GM19452 (cell line): ENCODE results near the gene TET1.
"Not testable (repeated sequence)": the region's sequence is repeated elsewhere in the genome, so short reads cannot be mapped to it uniquely, and the experiment has no call there.

Experiments
- ATAC-seq: cut with Tn5 transposase; IDR thresholded peaks from one replicate; pipeline ENCODE4 v1.9.1; 2021; ENCODE audit not compliant: unreplicated experiment

TET1 gene

DNA sequence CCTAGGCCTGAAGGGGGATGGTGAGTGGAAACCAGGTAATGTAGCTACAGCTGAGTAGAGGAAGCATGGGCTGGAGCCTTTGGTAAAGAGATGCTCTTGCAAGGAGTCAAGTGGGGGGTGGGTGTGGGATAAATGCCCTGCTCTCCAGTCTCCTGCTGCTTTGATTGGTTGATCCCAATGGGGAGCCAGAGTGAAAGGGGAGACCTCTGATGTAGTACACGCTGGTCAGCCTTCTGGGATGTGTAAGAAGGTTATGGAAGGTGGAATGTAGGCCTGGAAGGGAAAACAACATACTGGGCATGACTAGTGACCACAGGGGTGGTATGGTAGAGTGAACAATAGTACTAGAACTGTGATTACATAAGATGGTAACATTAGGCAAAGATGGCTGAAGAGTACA, 44.3 kb downstream of the TET1 start:
- ATAC-seq = no peak

- ATAC-seq = no peak
Observed at GRCh38 chr10:68606918-68607317, 46.8 kb downstream of the TET1 start.

DNA sequence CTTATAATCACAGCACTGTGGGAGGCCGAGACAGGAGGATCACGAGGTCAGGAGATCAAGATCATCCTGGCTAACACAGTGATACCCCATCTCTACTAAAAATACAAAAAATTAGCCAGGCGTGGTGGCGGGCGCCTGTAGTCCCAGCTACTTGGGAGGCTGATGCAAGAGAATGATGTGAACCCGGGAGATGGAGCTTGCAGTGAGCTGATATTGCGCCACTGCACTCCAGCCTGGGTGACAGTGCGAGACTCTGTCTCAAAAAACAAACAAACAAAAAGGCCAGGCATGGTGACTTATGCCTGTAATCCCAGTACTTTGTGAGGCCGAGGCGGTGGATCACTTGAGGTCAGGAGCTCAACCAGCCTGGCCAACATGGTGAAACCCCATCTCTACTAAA, 49.9 kb downstream of the TET1 start:
- not testable (repeated sequence) for ATAC-seq

DNA sequence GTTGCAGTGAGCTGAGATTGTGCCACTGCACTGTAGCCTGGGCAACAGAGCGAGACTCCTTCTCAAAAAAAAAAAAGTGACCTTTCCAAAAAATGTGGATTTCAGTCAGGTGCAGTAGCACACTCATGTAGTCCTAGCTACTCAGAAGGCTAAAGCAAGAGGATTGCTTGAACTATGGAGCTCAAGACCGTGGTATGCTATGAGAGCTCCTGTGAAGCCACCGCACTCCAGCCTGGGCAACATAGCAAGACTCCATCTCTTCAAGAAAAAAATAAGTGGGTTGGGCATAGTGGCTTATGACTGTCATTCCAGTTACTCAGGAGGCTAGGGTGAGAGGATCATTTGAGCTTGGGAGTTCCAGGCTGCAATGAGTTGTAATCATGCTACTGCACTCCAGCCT, 51.1 kb downstream of the TET1 start:
- ATAC-seq = no peak

- not testable (repeated sequence) for ATAC-seq
Observed at GRCh38 chr10:68613974-68614373, 53.8 kb downstream of the TET1 start.

GRCh38 chr10:68617691-68618090, 57.6 kb downstream of the TET1 start:
- ATAC-seq = not testable (repeated sequence)

- no peak for ATAC-seq
Observed at GRCh38 chr10:68618234-68618633, 58.1 kb downstream of the TET1 start.

GRCh38 chr10:68619595-68619994, 59.5 kb downstream of the TET1 start:
- no peak for ATAC-seq

- ATAC-seq = no peak
Observed at GRCh38 chr10:68625316-68625921, 65.3 kb downstream of the TET1 start.

DNA sequence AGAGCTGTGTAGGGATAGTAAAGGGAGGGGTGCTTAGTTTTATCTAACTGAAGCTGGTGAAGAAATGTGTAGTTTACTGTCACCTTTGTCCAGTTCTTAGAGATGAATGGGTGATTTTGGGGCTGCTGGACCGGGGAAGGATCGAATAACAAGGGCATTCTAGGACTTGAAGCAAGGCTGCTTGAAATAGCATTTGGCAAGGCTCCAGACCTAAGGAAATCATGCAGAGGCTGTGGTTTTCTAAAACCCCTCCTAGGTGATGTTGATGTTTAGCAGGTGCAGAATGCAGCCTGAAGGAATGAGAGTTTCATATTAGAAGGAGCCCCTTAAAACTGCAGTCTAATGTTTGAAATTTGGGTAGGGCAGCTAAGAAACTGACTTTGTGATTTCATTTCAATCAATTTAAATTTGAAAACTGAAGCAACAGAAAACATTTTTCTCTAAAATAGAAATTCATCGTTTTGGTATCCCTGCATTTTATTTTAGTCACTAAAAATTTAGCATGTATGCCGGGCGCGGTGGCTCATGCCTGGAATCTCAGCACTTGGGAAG, 68.5 kb downstream of the TET1 start:
- no peak for ATAC-seq

DNA sequence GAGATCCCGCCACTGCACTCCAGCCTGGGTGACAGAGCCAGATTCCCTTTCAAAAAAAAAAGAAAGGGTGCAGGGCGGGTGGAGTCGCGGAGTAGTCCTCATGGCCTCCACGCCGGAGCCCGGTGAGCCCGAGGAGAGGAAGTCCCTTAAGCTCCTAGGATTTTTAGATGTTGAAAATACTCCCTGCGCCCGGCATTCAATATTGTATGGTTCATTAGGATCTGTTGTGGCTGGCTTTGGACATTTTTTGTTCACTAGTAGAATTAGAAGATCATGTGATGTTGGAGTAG, 72.1 kb downstream of the TET1 start:
- ATAC-seq = not testable (repeated sequence)

DNA sequence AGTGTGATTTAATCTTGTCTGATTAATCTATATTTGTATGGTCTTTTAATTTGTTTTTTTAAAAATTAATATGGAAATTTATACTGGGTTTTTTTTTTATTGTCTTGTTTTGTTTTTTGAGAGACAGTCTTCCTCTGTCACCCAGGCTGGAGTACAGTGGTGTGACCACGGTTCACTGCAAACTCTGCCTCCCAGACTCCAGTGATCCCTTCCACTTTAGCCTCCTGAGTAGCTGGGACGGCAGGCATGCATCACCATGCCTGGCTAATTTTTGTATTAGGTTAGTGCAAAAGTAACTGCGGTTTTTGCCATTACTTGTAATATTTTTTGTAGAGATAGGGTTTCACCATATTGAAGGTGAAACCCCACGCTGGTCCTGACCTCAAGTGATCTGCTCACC, 73.1 kb downstream of the TET1 start:
- ATAC-seq = no peak

- ATAC-seq = no peak
Observed at GRCh38 chr10:68633816-68634466, 73.8 kb downstream of the TET1 start.

- no peak for ATAC-seq
Observed at GRCh38 chr10:68636335-68636734, 76.2 kb downstream of the TET1 start.

- not testable (repeated sequence) for ATAC-seq
Observed at GRCh38 chr10:68643550-68643949, 83.4 kb downstream of the TET1 start.

- ATAC-seq = no peak
Observed at GRCh38 chr10:68647672-68648341, 87.7 kb downstream of the TET1 start.

DNA sequence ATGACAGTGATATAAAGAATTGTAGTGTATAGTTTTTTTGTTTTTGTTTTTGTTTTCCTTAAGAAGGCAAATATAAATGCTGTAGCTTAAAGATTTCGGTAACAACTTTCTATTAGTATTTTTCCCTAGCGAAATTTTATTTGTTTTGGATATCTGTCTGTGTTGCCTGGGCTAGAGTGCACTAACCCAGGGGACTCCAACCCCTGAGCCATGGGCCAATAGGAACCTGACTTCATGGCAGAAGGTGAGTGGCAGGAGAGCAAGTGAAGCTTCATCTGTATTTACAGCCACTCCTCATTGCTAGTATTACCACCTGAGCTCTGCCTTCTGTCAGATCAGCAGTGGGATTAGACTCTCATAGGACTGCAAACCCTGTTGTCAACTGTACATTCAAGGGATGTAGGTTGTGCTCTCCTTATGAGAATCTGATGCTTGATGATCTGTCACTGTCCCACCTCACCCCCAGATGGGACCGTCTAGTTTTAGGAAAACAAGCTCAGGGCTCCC, 95.5 kb downstream of the TET1 start:
- no peak for ATAC-seq

DNA sequence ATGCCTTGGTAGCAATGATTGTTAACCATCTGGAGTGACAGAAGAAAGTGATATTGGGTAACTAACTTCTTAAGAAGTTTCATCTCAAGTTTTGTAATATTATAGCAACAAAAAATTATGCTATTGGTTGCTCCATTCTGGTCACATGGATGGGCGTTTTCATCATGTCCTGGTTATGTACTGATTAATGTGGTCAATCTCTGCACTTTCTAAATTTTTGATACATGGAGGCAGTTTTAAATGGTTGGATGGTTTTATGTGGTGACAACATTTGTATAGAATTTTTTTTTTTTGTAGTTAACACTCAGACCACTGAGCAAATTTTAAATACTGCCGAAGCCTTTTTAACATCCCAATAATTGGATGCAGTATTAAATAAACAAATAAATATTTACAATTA, 105.7 kb downstream of the TET1 start:
- no peak for ATAC-seq

GRCh38 chr10:68666280-68666760, 106.2 kb downstream of the TET1 start:
- no peak for ATAC-seq

DNA sequence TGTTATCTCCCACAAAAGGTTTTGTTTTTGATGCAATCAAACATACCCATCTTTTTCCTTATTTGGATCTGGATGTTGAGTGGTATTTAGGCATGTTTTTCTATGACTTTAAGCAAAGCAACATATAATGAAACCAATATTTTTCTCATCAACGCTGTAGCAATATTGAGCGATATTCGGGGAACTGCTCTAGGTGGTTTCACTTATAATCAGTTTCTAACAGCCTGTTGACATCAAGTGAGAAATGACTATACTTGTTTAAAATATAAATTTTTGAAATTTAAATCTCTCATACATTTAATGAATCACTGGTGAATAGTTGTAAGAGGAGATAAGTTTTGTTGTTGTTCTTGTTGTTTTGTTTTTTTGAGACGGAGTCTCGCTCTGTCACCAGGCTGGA, 108.1 kb downstream of the TET1 start:
- ATAC-seq = no peak

DNA sequence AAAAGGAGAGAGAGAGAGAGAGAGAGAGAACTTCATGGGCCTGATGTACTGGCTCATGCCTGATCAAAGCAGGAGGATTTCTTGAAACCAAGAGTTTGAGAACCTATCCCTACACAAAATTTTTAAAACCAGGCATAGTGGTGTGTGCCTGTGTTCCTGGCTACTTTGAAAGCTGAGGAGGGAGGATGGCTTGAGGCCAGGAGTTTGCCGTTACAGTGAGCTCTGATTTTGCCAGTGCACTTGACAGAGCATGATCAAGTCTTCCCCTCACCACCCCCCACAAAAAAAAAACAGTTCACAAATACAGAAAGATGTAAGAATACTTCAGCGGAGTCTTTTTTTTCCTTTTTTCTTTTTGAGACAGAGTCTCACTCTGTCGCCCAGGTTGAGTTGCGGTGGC, 108.8 kb downstream of the TET1 start:
- ATAC-seq = no peak

DNA sequence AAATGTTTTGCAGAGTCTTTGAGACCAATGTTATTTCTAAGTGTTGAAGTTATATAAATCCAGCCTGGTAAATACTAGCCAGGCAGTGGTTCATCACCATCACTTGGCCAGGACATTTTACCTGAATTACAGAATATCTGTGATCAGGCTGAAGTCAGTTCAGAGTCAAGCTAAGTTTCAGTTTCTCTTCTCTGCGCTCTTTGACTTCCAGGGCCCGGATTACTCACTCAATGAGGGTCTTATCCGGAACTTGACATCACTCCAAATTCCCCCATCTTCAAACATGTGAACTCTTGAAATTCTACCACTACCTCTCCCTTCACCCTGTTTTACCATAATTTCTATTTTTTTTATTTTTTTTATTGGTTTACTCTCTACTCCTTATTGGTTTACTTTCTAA, 124.3 kb downstream of the TET1 start:
- ATAC-seq = no peak
